Measurements from ENCODE around the gene MEMO1. TPM values are rescaled to one million over a fixed set of nuclear protein-coding genes. Genes with fewer than 3 reads are reported as not detected.

The MEMO1 gene
- total and polyA plus RNA-seq, 2 donors (not counting 3 experiments of a cell fraction or from before 2014, with no cell fraction given): 38.6 to 56.2 TPM

GRCh38 chr2:31935370-31935769 lies 75.4 kb downstream of the MEMO1 start:
- H3K4me2 ChIP-seq (ENCODE audit: insufficient read depth, low read length): no peak overlapping the region
- H3K27ac ChIP-seq (ENCODE audit: insufficient read depth, low read depth, low read length): no peak overlapping the region
- ChIA-PET POLR2A (no interaction called here), CTCF (no interaction called here)
- H4K20me1 ChIP-seq (replicated peaks; ENCODE audit: control insufficient read depth, extremely low read depth, insufficient read depth, low read length): peaks cover 2% of the 10 kb centered on the region
- no peaks in the 10 kb centered on the region for H3K9me3 ChIP-seq (replicated peaks; ENCODE audit: control insufficient read depth, insufficient read depth, low read length)
- H3K4me1 ChIP-seq (ENCODE audit: control insufficient read depth, extremely low read depth, insufficient read depth, low read length): peaks cover 10% of the 10 kb centered on the region
- no peaks in the 10 kb centered on the region for H3K36me3 ChIP-seq (ENCODE audit: control insufficient read depth in 2 of 2, extremely low read depth in 1 of 2, insufficient read depth in 2 of 2, low read length in 2 of 2)
- DNase-seq (ENCODE audit: low read depth, low spot score): no peak
- intact Hi-C loops (cut with micrococcal nuclease) (no loop called here), dilution Hi-C loops (cut with MboI; ENCODE audit: extremely low pct_ligation_motif_present, low sequenced_read_pairs) (no loop called here)
- no peaks in the 10 kb centered on the region for H3K27me3 ChIP-seq (ENCODE audit: control insufficient read depth in 2 of 2, insufficient read depth in 2 of 2, low read length in 2 of 2)
- no peak overlapping the region for H3K4me3 ChIP-seq (replicated peaks in 1 of 3; ENCODE audit: insufficient read depth in 1 of 3, low read depth in 1 of 3, low read length in 3 of 3)
- BruUV-seq (replicated peaks): no TSS peak
- TF ChIP-seq JUN (IDR thresholded peaks at IDR 0.05; ENCODE audit: borderline replicate concordance, insufficient read depth, insufficient read length, low read depth) (no peak), EZH2 (IDR thresholded peaks at IDR 0.05; ENCODE audit: borderline replicate concordance, low read depth, low read length, severe bottlenecking) (no peak), FOS (IDR thresholded peaks at IDR 0.05; ENCODE audit: borderline replicate concordance, insufficient read depth, low read length) (no peak), GATA2 (IDR thresholded peaks at IDR 0.05; ENCODE audit: insufficient read depth, insufficient read length, low read depth, low read length) (no peak), POLR2A (IDR thresholded peaks at IDR 0.05; ENCODE audit: low read depth, low read length) (no peak), MYC (IDR thresholded peaks at IDR 0.05; ENCODE audit: low read depth, low read length) (no peak), POLR2AphosphoS5 (IDR thresholded peaks at IDR 0.05; ENCODE audit: insufficient read depth, low read depth, low read length) (no peak)
- TF ChIP-seq, protein P1, sequence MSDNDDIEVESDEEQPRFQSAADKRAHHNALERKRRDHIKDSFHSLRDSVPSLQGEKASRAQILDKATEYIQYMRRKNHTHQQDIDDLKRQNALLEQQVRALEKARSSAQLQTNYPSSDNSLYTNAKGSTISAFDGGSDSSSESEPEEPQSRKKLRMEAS (IDR thresholded peaks at IDR 0.05; ENCODE audit: insufficient read depth, insufficient read length): no peak
- TF ChIP-seq, protein P2, sequence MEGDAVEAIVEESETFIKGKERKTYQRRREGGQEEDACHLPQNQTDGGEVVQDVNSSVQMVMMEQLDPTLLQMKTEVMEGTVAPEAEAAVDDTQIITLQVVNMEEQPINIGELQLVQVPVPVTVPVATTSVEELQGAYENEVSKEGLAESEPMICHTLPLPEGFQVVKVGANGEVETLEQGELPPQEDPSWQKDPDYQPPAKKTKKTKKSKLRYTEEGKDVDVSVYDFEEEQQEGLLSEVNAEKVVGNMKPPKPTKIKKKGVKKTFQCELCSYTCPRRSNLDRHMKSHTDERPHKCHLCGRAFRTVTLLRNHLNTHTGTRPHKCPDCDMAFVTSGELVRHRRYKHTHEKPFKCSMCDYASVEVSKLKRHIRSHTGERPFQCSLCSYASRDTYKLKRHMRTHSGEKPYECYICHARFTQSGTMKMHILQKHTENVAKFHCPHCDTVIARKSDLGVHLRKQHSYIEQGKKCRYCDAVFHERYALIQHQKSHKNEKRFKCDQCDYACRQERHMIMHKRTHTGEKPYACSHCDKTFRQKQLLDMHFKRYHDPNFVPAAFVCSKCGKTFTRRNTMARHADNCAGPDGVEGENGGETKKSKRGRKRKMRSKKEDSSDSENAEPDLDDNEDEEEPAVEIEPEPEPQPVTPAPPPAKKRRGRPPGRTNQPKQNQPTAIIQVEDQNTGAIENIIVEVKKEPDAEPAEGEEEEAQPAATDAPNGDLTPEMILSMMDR (IDR thresholded peaks at IDR 0.05; ENCODE audit: extremely low read depth in 1 of 2, insufficient read depth in 1 of 2, low read depth in 1 of 2, low read length in 2 of 2): no peak
- FAIRE-seq: no peak
- H3K79me2 ChIP-seq (ENCODE audit: control insufficient read depth, insufficient read depth, low read length): peaks cover 38% of the 10 kb centered on the region
- H3K9ac ChIP-seq (replicated peaks; ENCODE audit: extremely low read depth, insufficient read depth, low read length): no peak overlapping the region
- H2AFZ ChIP-seq (ENCODE audit: low read depth, low read length): no peak overlapping the region
- H3K9me1 ChIP-seq (replicated peaks; ENCODE audit: control insufficient read depth, extremely low read depth, insufficient read depth, low read length): no peaks in the 10 kb centered on the region

Data from endothelial cell of umbilical vein (primary cell).